Stimulated activated CD4-positive, alpha-beta T cell treated with anti-CD3 and anti-CD28 coated beads, TNF-alpha, amount 100 ng/mL, for 24 hours (primary cell): Measurements from ENCODE around the gene SERINC3.
"Not testable (repeated sequence)": the region's sequence is repeated elsewhere in the genome, so short reads cannot be mapped to it uniquely, and the experiment has no call there.

ENCODE experiments used
- DNase-seq, 3 experiments: peaks; one replicate each; pipeline ENCODE4 v3.0.0-alpha.2; 2020; ENCODE audit warnings: low read depth in 3 of 3

Gene SERINC3

DNA sequence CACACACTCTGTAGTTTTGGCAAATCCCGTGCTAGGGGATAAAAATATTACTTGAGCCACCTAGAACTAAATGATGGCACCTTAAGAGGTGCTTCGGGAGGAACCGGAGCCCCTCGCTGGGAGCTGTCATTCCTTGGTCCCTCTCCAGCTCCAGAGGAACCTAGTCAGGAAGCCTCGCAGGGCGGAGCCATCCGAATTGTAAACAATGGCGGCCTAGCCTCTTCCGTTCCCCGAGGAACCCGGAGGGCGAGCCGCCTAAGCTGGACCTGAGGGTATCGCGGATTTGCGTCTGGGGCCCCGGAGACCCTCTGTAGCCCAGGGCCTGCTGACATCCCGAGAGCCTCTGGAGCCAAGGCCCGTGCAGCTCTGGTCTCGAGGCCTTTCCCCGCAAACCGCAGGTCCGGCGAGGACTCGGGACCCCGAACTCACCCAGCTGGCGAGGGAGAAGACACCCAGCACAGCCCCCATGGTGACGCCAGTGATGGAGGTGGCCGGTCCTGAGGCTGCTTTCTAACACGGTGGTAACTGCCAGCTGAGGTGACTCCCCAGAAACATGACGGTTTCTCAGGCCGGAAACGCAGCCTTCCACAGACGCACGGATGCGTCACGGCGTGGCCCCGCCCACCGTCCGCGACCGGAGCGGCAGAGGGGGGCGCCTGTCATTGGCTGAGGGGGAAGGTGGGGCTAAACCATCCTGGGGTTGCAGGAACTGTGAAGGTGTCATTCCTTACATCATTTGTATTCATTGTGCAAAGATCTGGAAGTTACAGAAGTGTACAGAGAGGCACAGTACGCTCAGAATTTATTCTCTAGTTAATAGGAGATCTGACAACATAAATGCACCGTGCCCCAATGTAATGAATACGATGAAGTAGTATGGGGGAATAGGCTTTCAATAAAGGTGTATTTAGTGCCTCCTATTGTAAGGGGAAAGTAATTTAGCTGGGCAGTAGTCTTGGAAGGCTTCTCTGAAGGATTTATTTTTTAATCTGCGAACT lies at the start of gene SERINC3:
Gene SERINC3 (minus strand): TSS at position 587 of the 998 bp plus-strand sequence. CDS start 119 bp downstream, at position 468.
- peak; percentile 94 to 96 (median 94) for DNase-seq

DNA sequence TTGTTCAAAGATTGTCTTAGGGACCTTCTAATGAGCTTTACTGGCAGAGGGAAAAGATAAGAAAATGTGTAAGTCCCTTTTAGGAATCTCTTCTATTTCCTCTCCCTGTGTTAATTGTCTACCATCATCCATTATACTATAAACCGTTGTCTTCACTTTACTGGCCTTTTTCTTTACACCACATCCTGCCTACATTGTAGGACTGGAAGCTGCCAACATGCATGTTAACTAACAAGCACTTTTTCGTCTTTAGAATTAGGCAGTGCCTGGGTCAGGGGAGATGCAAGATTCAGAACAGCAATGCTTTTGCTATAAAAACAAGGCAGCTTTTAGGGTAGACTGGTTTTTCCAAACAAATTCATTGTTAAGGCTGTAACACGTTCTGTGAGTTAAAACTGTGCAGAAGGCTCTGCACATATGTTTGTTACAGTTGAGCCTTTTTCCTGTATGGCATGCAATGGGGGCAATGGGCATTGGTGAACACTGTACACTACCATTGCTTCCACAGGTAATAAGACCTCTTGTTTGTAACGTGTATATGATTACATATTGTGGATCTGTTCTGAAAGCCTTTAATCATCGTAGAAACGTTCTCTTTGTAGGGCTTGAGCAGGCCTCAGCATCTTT lies 49.6 kb upstream of the SERINC3 start:
- no peak for DNase-seq

DNA sequence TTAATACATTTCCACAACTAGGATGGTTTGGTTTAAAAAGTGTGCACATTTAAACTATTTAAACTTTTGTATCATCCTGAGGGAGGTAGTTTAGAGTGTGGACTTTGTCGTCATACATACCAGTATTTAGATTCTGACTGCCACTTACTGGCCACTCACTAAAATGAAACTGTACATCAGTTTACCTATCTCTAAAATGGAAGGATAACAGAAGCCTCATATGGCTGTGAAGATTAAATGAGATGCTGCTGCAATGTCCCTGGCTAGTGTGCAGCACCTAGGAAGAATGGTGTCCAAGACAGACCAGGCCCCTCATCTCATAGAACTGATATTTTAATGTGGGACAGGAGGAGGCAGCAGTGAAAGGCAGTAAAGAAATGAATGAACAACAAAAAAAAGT lies 48.5 kb upstream of the SERINC3 start:
- DNase-seq = no peak

DNA sequence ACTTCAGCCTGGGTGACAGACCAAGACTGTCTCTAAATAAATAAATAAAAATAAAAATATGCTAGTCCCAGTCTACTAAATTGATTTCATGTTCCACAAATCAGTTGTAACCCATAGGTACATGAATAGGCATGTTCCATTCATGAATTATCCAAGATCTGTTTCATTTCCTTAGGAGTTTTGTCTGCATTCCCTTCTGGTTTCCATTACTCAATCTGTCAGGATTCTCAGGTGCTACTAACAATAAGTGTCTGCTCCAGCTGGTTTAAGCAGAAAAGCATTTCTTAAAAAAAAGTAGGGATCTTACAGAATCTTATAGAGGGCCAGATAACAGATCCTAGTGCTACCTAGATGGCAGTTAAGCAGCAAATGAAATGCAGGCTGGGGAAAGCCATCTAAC lies 44.9 kb upstream of the SERINC3 start:
- no peak for DNase-seq

DNA sequence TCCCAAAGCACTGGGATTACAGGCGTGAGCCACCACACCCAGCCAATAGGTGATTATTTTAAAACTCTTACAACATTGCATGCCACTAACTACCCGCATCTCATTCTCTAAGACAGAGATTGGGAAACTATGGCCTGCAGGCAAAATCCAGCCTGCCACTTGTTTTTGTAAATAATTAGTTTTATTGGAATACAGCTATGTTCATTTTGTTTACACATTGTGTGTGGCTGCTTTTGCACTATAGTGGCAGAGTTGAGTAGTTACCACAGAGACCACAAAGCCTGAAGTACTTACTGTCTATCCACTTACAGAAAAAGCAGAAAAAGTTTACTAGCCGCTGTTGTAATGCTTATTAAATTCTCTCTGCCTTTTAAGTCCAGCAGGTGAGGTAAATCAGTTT lies 44.1 kb upstream of the SERINC3 start:
- DNase-seq = no peak

DNA sequence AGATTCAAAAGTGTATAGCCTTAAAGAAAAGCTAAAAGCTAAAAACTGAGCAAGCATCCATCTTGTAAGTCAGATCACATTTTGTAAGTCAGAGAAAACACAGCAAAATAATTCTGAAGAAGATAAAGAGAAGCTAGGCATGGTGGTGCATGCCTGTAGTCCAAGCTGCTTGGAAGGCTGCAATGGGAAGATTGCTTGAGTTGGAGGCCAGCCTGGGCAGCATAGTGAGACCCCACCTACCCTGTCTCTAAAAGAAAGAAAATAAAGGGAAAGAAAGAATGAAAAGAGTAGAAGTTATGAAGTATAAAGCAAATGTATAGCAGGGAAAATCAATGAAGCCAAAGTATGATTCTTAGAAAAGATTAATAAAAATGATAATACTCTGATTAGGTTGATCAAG lies 40.0 kb upstream of the SERINC3 start:
- no peak for DNase-seq

DNA sequence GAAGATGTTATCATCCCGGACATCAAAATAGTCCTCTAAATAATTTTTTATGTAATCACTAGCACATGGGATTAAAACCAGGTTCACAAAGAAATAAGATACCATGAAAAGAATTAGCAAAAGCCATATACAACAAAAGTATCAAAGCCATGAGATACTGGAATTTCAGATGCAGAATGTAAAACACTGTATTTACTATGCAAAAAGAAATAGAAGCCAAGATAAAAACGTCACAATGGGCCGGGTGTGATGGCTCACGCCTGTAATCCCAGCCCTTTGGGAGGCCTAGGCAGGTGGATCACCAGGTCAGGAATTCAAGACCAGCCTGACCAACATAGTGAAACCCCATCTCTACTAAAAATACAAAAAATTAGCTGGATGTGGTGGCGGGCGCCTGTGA lies 38.9 kb upstream of the SERINC3 start:
- not testable (repeated sequence) for DNase-seq

DNA sequence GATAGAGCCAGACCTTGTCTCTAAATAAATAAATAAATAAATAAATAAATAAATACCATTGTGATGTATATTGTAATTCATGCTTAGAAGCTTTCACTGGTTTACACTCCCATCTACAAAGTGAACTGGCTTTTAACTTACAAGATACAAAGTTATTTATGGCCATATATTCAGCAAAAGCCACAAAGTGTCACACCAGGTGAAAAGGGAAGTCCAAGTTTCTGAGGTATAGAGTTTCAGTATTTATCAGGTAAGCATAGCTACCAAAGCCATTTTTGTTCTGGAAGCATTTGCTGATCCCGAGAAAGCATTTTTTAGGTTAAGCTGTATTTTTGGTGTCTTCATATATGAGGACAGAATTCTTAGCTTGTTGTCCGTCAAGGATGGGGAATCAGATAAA lies 38.4 kb upstream of the SERINC3 start:
- DNase-seq = no peak

DNA sequence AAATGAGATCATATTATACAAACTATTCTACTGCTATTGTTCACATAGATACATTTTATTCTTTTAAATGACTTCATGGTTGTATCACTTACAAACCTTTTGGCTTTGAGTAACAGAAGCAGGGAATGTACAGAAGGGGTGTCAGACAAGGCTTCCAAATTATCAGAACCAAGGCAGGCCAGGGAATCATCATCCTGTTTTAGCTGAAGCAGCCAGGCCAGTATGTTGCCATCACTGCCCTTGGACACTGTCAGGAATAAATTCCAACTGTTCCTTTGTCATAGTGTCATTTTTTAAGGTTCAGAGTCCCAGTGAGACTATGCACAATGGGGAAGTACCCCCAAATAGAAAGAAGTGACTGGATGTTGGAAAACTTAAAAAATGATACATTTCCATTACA lies 37.4 kb upstream of the SERINC3 start:
- DNase-seq = no peak

DNA sequence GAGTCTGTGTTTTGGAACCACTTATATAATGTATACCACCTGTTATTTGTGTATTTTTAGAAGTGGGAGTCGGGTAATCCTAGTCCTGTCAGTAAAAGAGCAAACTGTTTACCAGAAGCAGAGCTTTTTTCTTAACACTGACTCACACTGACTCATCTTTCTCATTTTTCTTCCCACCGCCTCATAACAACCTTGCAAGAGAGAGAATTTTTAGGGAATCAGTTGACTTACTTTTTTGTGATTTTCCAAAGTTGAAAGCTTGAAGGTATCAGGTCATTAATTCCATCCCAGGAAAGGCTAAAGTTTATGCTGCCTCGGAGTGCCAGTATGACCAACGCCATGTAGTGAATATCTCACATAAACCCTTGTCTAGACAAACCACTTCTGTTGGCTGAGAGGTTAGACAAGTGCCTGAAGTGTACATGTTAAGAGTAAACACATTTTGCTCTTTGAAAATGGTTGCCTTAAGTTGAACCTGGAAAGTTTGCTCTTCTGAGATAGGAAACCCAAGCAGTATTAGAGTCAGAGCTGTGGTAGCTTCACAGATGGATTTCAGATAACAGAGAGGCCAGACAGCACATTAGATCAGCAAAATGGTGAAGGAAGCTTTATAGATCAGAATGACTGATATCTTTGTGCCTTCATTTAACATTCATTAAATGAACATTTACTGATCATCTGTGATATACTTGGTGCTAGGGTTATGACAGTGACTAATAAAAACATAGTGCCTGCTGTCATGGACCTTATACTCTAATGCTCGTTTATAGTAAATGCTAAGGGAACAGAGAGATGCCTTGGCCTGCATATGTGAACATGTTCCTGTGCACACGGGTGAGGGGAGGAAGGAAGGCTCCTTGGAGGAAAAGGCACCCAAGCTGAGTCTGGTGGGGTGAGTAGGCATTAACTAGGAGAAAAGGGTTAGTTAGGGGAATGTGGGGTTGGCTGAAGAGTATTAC lies 31.4 kb upstream of the SERINC3 start:
- DNase-seq = no peak

DNA sequence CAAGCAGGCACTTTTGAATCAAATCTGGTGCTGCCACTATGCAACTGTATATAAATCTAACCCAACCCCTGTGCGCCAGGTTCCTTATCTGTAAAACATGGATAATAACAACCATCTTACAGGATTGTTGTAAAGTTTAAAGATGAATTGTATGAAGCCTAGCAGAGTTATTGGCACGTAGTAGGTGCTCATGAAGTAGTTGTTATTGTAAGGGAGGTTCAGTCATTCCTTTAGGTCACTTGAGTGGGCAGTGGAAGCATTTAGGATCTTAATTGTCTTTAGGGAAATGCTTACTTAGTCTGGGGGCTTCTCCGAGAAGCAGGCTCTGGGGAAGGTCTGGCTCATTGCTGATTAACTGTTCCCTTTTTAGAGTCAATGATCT lies 30.7 kb upstream of the SERINC3 start:
- DNase-seq = no peak

DNA sequence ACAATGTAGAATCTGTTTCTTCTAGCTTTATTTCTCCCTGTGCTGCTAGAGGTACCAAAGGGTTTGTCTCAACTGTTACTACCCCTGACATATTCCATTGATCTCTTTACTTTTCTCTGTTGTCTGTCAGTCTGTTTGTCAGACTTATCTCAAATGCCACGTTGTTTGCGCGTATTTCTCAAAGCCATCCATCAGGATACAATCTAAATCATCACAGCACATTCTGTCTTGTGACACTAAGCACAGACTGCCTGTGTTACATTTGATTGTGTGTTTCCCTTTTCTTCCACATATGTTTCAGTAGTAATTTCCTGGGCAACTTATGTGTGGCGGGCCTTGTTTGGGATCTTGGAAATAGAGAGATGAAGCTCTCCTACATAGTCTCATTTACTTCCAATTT lies 30.2 kb upstream of the SERINC3 start:
- DNase-seq = no peak

DNA sequence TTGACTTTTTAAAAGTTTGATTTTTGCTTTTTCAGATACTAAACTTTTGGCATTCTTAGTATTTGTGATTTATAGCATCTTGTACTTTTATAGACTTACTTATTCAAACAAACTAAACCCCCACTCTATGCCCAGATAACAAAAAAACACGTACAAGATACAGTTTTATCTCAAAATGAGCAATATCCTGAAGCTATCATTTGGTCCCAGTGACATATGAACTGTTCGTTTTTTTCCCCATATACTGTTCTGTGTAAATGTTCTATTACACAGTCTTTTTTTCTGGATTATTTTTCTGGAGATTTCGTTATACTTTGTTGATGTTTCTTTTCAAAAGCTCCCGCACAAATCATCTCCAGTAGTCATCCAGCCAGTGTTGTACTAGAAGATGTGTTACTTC lies 27.3 kb upstream of the SERINC3 start:
- DNase-seq = no peak

DNA sequence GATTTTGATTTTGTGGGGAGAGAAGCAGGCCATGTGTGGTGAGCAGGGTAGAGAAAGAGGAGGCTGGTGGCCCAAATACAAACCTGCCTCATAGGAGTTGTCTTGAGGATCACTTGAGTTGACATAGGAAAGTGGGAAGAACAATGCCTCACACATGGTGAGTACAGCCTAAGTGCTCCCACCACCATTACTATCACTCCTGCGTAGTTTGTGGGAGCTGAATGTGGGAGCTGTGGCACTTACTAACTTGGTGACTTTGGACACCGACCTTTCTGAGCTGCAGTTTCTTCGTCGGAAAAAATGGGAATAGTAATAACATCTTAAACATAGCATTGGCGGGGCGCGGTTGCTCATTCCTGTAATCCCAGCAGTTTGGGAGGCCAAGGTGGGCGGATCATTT lies 25.5 kb upstream of the SERINC3 start:
- DNase-seq = no peak

DNA sequence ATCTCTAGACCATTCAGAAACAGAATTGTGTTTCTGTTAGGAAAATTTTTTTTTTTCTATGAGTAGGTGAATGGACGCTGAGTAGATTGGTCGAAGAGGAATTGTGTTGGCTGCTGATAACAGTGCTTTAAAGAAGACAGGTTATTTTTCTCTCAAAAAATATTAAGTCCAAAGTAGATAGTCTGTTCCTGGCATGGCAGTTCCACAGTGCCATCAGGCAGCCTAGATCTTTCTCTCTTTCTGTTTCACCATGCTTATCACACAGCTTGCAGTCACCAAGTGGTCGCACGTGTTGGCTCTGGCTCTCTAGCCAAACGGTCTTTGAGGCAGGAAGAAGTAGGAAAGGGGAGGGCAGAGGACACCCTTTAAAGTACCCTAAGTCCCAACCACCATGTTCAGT lies 22.4 kb upstream of the SERINC3 start:
- no peak for DNase-seq

DNA sequence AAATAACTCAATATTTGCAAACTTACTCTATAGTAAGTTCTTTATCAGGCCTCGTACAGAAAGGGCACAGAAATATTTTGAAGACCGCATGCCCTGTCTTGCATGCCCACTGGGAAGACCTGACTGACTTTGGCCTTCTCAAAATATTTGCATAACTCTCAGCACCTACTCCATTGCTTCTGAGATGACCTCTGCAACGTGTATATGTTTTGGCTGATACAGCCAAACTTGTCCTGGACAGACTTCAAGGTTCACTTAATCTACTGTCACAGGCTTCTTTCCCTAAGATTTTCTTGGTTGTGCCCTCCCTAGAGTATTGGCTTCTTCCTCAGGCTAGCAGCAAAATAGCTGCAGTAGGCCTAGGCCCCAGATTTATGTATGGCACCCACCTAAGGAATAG lies 21.5 kb upstream of the SERINC3 start:
- DNase-seq = no peak

DNA sequence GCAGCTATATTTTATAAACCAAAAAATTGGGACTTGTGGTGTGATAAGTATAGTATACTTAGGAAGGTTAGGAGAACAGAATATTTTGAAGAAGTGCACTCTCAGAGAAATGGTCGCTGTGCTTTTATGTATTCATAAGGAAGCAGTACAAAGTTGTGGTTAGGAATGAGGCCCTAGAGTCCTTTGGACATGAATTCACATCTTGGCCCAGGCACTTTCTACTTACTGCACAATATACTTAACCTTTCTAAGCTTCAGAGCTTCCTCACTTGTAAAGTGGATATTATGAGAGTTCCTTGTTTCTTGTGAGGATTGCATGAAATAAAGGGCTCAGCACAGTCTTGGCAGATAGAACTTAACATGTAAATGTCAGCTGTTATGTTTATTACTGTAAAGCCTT lies 21.0 kb upstream of the SERINC3 start:
- no peak for DNase-seq

DNA sequence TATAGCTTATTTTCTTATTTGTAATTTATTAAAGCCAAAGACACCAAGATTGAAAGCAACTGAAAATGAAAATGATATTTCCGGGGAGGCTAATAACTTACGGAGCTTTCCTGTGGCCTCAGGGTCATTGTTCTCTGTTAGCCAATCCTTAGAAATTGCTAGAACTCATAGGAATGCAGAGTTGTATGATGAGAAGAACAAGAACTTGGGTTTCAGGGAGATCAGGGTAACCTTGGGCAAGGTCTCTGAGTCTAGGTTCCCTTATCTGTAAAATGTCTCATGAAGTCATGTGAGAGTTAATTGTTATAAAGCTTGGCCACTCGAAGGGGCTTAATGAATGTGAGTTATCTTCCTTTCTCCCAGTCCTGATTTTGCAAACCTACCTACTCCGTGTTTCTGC lies 20.1 kb upstream of the SERINC3 start:
- no peak for DNase-seq

DNA sequence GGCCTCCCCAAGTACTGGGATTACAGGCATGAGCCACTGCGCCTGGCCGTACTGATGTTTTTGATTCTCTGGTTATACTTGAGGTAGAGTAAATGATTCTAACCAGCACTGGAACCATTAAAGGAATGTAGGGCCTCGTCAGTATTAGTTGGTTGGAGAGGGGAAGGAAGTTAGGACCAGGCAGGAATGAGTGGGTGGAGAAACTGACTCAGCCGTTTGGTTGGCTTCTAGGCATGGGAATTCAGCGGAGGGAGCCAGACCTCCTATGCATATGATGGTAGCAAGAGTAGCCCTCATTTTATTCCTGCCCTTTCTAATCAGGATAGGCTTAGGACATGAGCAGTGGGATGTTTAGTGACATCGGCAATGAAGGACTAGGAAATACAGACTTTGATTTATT lies 19.0 kb upstream of the SERINC3 start:
- DNase-seq = no peak

DNA sequence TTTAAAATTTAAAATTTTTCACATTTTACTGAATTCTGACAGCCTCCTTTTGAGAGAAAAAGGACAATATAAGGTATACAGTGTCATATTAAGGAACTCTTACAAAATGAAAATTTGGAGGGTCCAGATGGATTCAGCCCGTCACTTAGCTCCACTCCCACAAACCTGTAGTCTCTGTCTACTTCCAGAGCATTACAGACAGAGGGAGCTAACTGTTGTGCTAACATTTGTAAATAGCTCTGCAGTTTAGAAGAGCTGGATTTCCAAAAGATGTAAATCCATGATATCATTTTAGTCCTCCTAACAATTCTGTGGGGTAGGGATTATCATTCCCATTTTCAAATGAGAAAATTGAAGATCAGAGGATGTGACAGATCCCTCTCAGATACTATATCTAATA lies 16.1 kb upstream of the SERINC3 start:
- DNase-seq = no peak

DNA sequence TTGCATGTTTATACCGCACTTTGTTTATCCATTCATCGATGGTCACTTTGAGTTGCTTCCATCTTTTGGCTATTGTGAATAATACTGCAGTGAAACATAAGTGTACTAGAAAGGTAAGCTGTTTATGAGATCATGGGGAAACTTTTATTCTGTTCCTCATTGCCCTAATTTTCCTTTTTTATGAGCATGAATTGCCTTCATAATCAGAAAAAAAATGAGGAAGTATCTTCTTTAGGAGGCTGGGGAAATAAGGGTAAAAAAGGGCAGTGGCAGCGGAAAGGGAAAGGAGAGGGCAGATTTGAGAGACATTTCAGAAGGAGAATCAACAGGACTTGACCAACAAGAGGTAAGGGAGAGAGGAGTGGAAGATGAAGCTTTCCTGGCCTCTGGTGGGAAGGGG lies 14.3 kb upstream of the SERINC3 start:
- DNase-seq = no peak

DNA sequence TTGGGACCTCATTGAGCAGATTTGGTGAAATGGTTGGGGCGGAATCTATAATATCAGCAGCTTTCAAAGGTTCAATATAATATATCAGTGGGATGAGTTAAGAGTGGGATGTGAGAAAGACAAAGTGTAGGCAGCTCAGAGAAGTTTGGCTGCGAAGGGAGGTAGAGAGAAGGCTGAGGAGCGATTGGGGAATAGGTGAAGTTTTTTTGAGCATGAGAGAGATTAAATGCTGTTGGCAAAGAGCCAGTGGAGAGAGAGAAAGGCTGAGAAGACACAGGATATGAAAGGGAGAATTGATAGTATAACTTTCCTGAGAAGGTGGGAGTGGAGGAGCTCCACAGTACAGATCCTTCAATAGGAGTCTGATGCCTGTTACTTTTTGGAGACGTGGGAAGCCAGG lies 12.1 kb upstream of the SERINC3 start:
- no peak for DNase-seq
